WERI-Rb-1 (cell line): ENCODE measurements around the gene INPP4B.

Source experiments
- DNase-seq: peaks from one replicate; pipeline ENCODE4 v3.0.0-alpha.2; 2020
- H3K27ac ChIP-seq: fragments of 250-450 bp; sonication (Bioruptor Pico); 2 replicates; pipeline ENCODE4 v1.5.1; 2020; ENCODE audit warnings: mild to moderate bottlenecking, moderate library complexity
- H3K27me3 ChIP-seq: fragments of 250-450 bp; sonication (Bioruptor Pico); 2 replicates; pipeline ENCODE4 v1.5.1; 2021; ENCODE audit warnings: mild to moderate bottlenecking, low read depth, moderate library complexity; ENCODE audit not compliant: insufficient read depth, severe bottlenecking
- H3K36me3 ChIP-seq: fragments of 250-450 bp; sonication (Bioruptor Pico); 2 replicates; pipeline ENCODE4 v1.5.1; 2020; ENCODE audit warnings: mild to moderate bottlenecking, moderate library complexity
- H3K4me3 ChIP-seq: 2 replicates; pipeline ENCODE4 v1.5.1; 2011; ENCODE audit warnings: low read depth, mild to moderate bottlenecking, control low read depth, low read length
- H3K9me3 ChIP-seq: fragments of 250-450 bp; sonication (Bioruptor Pico); 2 replicates; pipeline ENCODE4 v1.5.1; 2021; ENCODE audit warnings: mild to moderate bottlenecking, moderate library complexity; ENCODE audit not compliant: severe bottlenecking
- CTCF ChIP-seq: IDR thresholded peaks from 2 replicates; pipeline ENCODE4 v1.5.1; 2011; ENCODE audit warnings: low read depth, mild to moderate bottlenecking, control low read depth, inconsistent platforms, low read length

The INPP4B gene

GRCh38 chr4:142331646-142332045 is 514.5 kb downstream of the INPP4B start:
- TF ChIP-seq CTCF: no peak
- Histone ChIP-seq H3K27ac (no peak overlapping the region), H3K36me3 (no peaks in the 10 kb centered on the region), H3K4me3 (no peak overlapping the region), H3K9me3 (no peaks in the 10 kb centered on the region), H3K27me3 (no peaks in the 10 kb centered on the region)
- DNase-seq: no peak

GRCh38 chr4:142331132-142331531 is 515.0 kb downstream of the INPP4B start:
- no peaks in the 10 kb centered on the region for H3K9me3 ChIP-seq
- no peak for DNase-seq
- no peaks in the 10 kb centered on the region for H3K36me3 ChIP-seq
- H3K27me3 ChIP-seq: no peaks in the 10 kb centered on the region
- no peak overlapping the region for H3K27ac ChIP-seq
- no peak for TF ChIP-seq CTCF
- no peak overlapping the region for H3K4me3 ChIP-seq

- Histone ChIP-seq H3K27ac (no peak overlapping the region), H3K9me3 (no peaks in the 10 kb centered on the region)
These were observed 515.8 kb downstream of the INPP4B start for GRCh38 chr4:142330311-142330710.

GRCh38 chr4:142329313-142329712 is 516.8 kb downstream of the INPP4B start:
- Histone ChIP-seq H3K36me3 (no peaks in the 10 kb centered on the region), H3K27ac (no peak overlapping the region), H3K4me3 (no peak overlapping the region), H3K9me3 (no peaks in the 10 kb centered on the region), H3K27me3 (no peaks in the 10 kb centered on the region)
- DNase-seq: no peak
- no peak for TF ChIP-seq CTCF

More at GRCh38 chr4:142330311-142330710, 515.8 kb downstream of the INPP4B start:
- Histone ChIP-seq H3K4me3 (no peak overlapping the region), H3K27me3 (no peaks in the 10 kb centered on the region), H3K36me3 (no peaks in the 10 kb centered on the region)
- no peak for DNase-seq
- no peak for TF ChIP-seq CTCF

- Histone ChIP-seq H3K9me3 (no peaks in the 10 kb centered on the region), H3K36me3 (no peaks in the 10 kb centered on the region), H3K27ac (no peak overlapping the region), H3K4me3 (no peak overlapping the region), H3K27me3 (no peaks in the 10 kb centered on the region)
- DNase-seq: no peak
- TF ChIP-seq CTCF: no peak
These were observed 519.9 kb downstream of the INPP4B start for GRCh38 chr4:142326181-142326580.

- Histone ChIP-seq H3K27ac (no peak overlapping the region), H3K27me3 (no peaks in the 10 kb centered on the region), H3K36me3 (no peaks in the 10 kb centered on the region), H3K4me3 (no peak overlapping the region), H3K9me3 (no peaks in the 10 kb centered on the region)
- no peak for TF ChIP-seq CTCF
- no peak for DNase-seq
These were observed 521.5 kb downstream of the INPP4B start for GRCh38 chr4:142324572-142324971.
